COLO829 (cell line): Measurements from ENCODE around the gene RBP5.
"Not testable (repeated sequence)": the region's sequence is repeated elsewhere in the genome, so short reads cannot be mapped to it uniquely, and the experiment has no call there.

Source experiments
- DNase-seq: peaks from one replicate; pipeline ENCODE4 v3.0.0; 2012; ENCODE audit warnings: low spot score

RBP5 gene

DNA sequence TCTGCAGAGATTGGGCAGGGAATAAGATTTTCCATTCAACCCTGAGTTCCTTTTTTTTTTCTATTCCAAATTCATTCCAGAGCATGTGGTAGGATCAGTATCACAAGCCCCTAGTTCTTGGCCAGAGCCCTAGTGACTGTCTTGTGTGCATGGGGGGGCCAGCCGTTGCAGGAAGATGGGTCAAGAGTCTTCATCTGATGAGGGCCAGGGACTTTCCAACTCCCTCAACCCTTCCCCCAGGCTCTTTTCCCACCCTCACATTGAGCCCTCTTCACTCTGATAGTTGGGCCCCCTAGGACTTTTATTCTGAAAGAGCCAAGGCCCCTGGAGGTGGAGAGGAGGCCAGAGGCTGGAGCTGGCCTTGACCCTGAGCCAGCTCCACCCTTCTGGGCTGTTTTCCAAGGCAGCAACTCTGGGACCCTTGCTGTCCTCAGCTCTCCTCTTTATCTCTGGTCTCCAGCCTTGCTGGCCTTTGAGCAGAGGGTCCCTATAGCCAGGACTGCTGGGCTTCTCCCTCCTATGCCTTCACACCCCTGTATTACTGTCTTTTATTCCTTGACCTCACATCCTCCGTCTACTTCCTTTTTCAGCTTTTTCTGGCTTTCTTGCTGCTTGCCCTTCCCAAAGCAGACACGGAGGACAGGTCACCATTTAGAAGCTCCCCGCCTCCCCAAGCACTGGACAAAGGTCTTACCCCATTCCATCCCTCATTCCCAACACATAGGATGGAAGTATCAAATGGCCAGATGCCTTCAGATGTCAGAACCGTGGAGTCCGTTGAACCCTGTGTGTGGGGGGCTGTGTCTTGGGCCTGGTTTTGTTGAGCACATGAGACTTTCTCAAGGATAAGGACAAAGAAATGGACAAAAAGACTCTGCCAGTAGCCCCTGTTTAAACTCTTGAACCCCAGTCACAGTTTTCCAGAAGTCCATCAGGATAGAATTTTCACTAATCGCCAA, 5.6 kb downstream of the RBP5 start:
- no peak for DNase-seq

DNA sequence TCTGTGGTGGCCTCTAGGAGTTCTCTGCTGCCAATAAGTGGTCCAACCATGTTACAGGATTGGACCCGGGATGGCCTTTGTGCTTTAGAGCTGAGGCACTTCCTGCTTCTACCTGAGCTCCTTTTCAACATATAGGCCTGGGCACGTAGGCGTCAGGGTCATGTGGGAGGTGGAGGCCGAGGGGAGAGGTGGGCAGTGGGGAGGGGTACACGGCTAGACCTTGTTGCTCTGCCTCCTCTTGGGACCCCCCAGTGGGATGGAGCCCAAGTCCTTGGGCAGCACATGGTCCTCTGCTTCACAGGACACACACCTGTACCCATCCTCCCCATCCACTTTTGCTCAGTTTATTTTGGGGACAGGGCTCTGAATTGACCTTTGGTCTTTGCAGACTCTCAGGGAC, 7.4 kb downstream of the RBP5 start:
- no peak for DNase-seq

- no peak for DNase-seq
Observed at GRCh38 chr12:7120166-7120565, 8.5 kb downstream of the RBP5 start.

DNA sequence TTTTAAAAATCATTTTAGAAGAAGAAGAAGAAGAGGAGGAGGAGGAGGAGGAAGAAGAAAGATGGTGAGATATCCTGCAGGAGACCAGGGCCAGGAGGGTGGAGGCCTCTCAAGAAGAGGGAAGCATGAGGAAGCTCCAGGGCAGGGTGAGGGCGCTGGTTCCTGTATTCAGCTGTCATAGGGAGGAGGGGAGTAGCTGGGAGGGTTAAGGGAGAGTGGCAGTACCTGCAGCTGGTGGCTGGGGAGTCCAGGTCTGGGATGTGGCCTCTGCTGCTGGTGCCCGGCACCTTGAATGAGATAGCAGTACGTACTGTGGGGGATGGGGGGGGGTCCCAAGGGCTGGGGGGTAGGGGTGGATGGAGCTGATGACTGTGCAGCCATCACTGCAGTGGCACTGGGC, 9.8 kb downstream of the RBP5 start:
- no peak for DNase-seq

DNA sequence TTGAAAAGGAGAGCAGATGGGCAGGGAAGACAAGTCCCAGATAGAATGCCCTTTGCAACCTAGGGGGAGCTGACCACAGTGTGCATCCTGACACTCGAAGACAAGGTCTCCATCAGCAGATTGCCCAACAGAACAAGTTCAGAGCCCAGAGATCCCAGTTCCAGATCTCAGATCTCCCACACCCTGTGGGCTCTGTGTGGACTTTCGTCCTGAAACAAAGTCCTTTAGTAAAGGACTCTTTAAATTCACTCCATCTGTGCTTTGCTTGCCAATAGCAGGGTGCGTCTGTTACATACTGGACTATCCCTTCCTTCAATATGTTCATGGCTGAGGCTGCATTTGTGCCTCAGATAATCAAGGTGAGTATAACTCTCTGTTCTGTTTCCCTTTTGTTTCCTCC, 11.0 kb downstream of the RBP5 start:
- DNase-seq = no peak

DNA sequence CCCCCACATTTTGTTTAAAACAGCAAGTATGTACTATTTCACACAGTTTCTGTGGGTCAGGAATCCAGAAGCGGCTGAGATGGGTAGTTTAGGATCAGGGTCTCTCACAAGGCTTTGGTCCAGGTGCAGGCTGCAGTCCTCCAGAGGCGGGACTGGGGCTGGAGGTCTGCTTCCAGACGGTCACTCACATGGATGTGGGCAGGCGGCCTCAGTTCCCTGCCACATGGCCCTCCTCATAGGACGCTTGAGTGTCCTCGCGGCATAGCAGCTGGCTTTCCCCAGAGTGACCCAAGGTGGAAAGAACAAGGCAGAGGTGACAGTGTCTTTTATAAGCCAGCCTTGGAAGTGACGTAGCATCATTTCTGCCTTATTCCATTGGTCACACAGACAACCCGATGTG, 11.8 kb downstream of the RBP5 start:
- no peak for DNase-seq

DNA sequence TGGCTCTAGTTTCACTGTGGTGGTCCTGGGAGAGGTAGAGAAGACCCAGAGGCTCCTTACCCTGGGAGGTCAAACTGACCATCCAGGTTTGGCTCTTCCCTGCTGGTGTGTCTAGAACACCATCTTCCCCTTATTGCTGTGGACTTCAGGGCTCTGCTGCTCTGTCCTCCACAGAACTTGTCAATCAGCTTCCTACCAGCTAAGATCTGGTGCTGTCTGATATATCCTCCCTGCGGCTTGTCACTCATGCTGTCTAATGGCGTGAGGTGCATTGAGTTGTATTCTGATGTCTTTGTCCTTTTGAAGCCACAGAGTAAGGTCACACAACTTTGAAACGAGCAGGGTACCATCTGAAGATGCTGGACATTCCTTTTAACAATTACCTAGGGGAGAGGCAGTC, 12.5 kb downstream of the RBP5 start:
- no peak for DNase-seq

GRCh38 chr12:7114851-7115250, 13.8 kb downstream of the RBP5 start:
- DNase-seq = no peak

GRCh38 chr12:7114008-7114407, 14.7 kb downstream of the RBP5 start:
- DNase-seq = no peak

GRCh38 chr12:7113389-7113871, 15.3 kb downstream of the RBP5 start:
- DNase-seq = peak; percentile 68

GRCh38 chr12:7112041-7112440, 16.6 kb downstream of the RBP5 start:
- DNase-seq = no peak

- no peak for DNase-seq
Observed at GRCh38 chr12:7110661-7111060, 18.0 kb downstream of the RBP5 start.

DNA sequence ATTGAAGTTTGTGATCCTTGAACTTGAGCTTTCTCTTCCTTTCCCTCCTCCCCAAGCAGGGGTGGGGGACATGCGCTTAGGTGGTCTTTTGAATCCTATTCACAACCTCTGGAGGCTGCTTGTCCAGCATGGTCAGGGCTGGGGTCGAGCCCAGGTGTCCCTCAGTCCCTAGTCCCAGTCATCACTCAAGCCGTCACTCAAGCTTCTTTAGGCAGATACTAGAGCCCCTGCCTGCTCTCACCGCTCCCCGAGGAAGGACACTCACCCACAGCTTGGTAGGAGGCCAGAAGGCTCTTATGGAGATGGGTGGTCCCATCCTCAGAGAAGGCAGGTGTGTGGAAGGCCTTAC, 19.1 kb downstream of the RBP5 start:
- no peak for DNase-seq

DNA sequence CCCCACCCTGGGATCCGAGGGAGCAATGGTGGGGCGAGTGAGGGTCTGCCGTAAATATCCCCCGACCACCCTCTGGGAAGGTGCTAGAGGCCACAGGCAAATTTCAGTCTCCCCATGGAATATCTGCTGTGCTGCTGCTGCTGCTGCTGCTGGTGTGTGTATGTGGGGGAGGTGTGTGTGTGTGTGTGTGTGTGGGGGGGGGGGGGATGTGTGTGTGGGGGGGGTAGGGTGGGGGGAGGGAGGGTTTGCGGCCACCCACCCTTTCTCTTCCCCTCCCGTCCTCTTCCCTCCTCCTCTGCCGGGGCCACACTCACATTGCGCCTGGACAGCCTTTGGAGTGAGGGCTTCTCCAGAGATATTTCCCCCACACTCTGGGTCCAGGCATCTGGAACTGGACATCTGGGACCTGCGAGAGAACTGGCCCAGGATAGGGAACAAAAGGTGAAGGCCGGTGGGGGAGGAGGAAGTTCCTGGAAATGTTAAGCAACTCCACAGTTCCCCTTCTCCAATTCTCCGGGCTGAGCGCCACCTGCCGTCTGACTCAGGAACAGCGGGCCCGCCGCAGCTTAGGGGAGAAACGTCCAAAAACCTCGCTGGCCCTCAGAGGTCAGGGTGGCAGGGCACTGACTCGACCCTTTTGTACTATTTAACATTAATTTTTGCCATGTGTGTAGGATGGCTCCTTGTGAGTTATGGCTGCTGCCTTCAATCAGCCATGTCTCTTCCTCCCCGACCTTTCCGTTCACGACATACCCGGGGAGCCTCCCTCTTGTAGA, 19.7 kb downstream of the RBP5 start, which contains the start of gene C1RL:
TSS of gene C1RL (minus strand) at position 419 of the 776 bp plus-strand sequence. CDS start at position 385, 34 bp downstream.
- DNase-seq = peak; percentile 72

GRCh38 chr12:7108003-7108795, 20.5 kb downstream of the RBP5 start:
- DNase-seq = no peak

- no peak for DNase-seq
Observed at GRCh38 chr12:7107636-7108002, 21.1 kb downstream of the RBP5 start.

DNA sequence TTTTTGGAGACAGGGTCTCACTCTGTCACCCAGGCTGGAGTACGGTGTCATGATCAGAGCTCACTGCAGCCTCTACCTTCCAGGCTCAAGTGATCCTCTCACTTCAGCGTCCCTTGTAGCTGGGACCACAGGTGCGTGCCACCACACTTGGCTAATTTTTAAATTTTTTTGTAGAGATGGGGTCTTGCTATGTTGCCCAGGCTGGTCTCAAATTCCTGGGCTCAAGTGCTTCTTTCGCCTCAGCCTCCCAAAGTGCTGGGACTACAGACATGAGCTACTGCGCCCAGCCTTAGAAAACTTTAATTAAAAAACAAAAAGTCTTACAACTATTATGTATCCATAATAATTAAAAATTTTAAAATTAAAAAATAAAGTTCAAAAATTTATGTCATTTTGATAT, 21.5 kb downstream of the RBP5 start:
- not testable (repeated sequence) for DNase-seq

DNA sequence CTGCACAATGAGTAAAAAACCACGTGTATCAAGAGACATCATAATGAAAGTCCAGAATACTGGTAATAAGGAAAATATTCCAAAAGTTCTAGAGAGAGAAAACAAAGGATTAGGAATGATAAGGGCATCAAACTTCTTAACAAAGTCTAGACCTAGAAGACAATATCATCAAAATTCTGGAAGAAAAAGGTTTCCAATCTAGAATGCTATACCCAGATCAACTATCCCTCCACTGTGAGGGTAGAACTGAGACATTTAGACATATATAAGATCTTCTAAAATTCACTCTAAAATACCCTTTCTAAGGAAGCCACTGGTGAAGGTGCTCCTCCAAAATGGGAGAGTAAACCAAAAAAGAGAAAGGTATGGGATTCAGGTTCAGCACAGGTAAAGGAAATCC, 22.6 kb downstream of the RBP5 start:
- DNase-seq = no peak

GRCh38 chr12:7103837-7104584, 24.7 kb downstream of the RBP5 start:
- DNase-seq = no peak

- DNase-seq = no peak
Observed at GRCh38 chr12:7102582-7102981, 26.1 kb downstream of the RBP5 start.

DNA sequence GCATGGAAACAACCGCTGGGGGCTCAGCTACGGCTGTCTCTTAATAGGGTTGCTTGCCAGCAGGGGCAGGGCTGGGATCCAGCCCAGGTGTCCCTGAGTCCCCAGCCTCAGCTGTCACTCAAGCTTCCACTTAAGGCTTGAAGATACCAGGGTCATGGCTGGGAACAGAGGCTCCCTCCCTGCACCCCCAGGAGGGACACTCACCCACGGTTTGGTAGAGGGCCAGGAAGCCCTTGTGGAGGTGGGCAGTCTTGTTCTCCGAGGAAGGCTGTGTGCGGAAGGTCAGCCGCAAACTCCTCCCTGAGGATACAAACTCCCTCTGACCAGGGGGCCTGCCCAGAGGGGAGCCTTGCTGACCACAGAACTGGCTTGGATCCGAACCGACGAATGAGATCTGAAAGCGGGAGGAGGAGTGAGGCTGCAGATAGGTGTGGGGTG, 27.0 kb downstream of the RBP5 start:
- no peak for DNase-seq
